Liver (tissue), 9 donors: ENCODE data around the gene SDSL. TPM values are rescaled to one million over a fixed set of nuclear protein-coding genes. Genes with fewer than 3 reads are reported as not detected.
A peak's percentile ranks its signal among the peaks of the same experiment; 100 is the strongest.

Experiments used
- DNase-seq: peaks from one replicate; pipeline ENCODE4 v3.0.0-alpha.2; 2017; ENCODE audit warnings: low spot score
- H3K27ac ChIP-seq, 2 donors: one replicate each; pipeline ENCODE4 v1.7.0; 2013; ENCODE audit warnings: inconsistent platforms in 2 of 2, low read length in 2 of 2, control low read depth in 1 of 2, low read depth in 1 of 2, mild to moderate bottlenecking in 1 of 2
- H3K27me3 ChIP-seq, 4 donors: one replicate each; pipeline versions ENCODE4 v1.6.1 to v1.7.0; 2013; ENCODE audit warnings: low read length in 3 of 4, inconsistent platforms in 1 of 4, mild to moderate bottlenecking in 1 of 4, moderate library complexity in 1 of 4; ENCODE audit not compliant: control insufficient read depth in 4 of 4, insufficient read depth in 4 of 4
- H3K36me3 ChIP-seq, 4 donors: one replicate each; pipeline versions ENCODE4 v1.6.1 to v1.7.0; 2013; ENCODE audit warnings: low read length in 3 of 4, mild to moderate bottlenecking in 3 of 4, low read depth in 1 of 4, moderate library complexity in 1 of 4; ENCODE audit not compliant: control insufficient read depth in 4 of 4, insufficient read depth in 3 of 4
- H3K4me1 ChIP-seq, 4 donors: one replicate each; pipeline versions ENCODE4 v1.6.1 to v1.7.0; 2013; ENCODE audit warnings: low read length in 3 of 4, mild to moderate bottlenecking in 3 of 4, moderate library complexity in 1 of 4; ENCODE audit not compliant: control insufficient read depth in 4 of 4, insufficient read depth in 4 of 4
- H3K4me3 ChIP-seq, 3 donors: one replicate each; pipeline versions ENCODE4 v1.6.1 to v1.7.0; 2013; ENCODE audit warnings: low read length in 3 of 3, control low read depth in 1 of 3, low read depth in 1 of 3, mild to moderate bottlenecking in 1 of 3
- H3K9ac ChIP-seq, 2 donors: one replicate each; pipeline ENCODE4 v1.7.0; 2013; ENCODE audit warnings: low read length in 2 of 2, mild to moderate bottlenecking in 2 of 2, moderate library complexity in 2 of 2, control low read depth in 1 of 2, low read depth in 1 of 2
- H3K9me3 ChIP-seq, 4 donors: one replicate each; pipeline versions ENCODE4 v1.6.1 to v1.7.0; 2013; ENCODE audit warnings: low read length in 3 of 4; ENCODE audit not compliant: control insufficient read depth in 4 of 4
- ATF3 ChIP-seq: IDR thresholded peaks from 2 replicates; pipeline ENCODE4 v1.6.1; 2016; ENCODE audit warnings: antibody characterized with exemption
- EGR1 ChIP-seq, 2 donors: IDR thresholded peaks; 2 replicates each; pipeline ENCODE4 v1.6.1; 2016 to 2018; ENCODE audit warnings: antibody characterized with exemption in 2 of 2, low read depth in 2 of 2
- FOXA1 ChIP-seq: IDR thresholded peaks from 2 replicates; pipeline ENCODE4 v1.6.1; 2016; ENCODE audit warnings: antibody characterized with exemption
- FOXA2 ChIP-seq: IDR thresholded peaks from 2 replicates; pipeline ENCODE4 v1.6.1; 2016; ENCODE audit warnings: antibody characterized with exemption
- GABPA ChIP-seq, 2 donors: IDR thresholded peaks in 1 of 2; conservative IDR thresholded peaks in 1 of 2; 2 replicates each; pipeline ENCODE4 v1.6.1; 2016; ENCODE audit warnings: antibody characterized with exemption in 2 of 2, mild to moderate bottlenecking in 1 of 2, moderate library complexity in 1 of 2
- HNF4A ChIP-seq, 2 donors: conservative IDR thresholded peaks; 2 replicates each; pipeline ENCODE4 v1.6.1; 2016; ENCODE audit warnings: antibody characterized with exemption in 2 of 2, mild to moderate bottlenecking in 2 of 2
- HNF4G ChIP-seq: IDR thresholded peaks from 2 replicates; pipeline ENCODE4 v1.6.1; 2016; ENCODE audit warnings: antibody characterized with exemption
- JUND ChIP-seq, 2 donors: IDR thresholded peaks; 2 replicates each; pipeline ENCODE4 v1.6.1; 2016; ENCODE audit warnings: antibody characterized with exemption in 2 of 2
- NR2F2 ChIP-seq: IDR thresholded peaks from 2 replicates; pipeline ENCODE4 v1.6.1; 2016; ENCODE audit warnings: antibody characterized with exemption
- RAD21 ChIP-seq, 2 donors: IDR thresholded peaks; 2 replicates each; pipeline ENCODE4 v1.6.1; 2016; ENCODE audit warnings: antibody characterized with exemption in 2 of 2, mild to moderate bottlenecking in 2 of 2
- RXRA ChIP-seq, 2 donors: IDR thresholded peaks; 2 replicates each; pipeline ENCODE4 v1.6.1; 2017 to 2018; ENCODE audit warnings: antibody characterized with exemption in 2 of 2, mild to moderate bottlenecking in 1 of 2
- SP1 ChIP-seq: IDR thresholded peaks from 2 replicates; pipeline ENCODE4 v1.6.1; 2018; ENCODE audit warnings: antibody characterized with exemption, mild to moderate bottlenecking
- TAF1 ChIP-seq: conservative IDR thresholded peaks from 2 replicates; pipeline ENCODE4 v1.6.1; 2016; ENCODE audit warnings: antibody characterized with exemption, mild to moderate bottlenecking
- YY1 ChIP-seq: IDR thresholded peaks from 2 replicates; pipeline ENCODE4 v1.6.1; 2016; ENCODE audit warnings: antibody characterized with exemption, mild to moderate bottlenecking
- WGBS: extraction: QIAGEN DNeasy Blood & Tissue Kit; methylation state at CpG from one replicate; pipeline ENCODE4 v1.1.7; 2013; 5-methylcytosine and 5-hydroxymethylcytosine counted together
- polyA plus RNA-seq, 2 donors: library from polyadenylated mRNA; stranded (reverse) in 1 of 2; unstranded in 1 of 2; fragments of 200-250 nt in 1 of 2; fragments of >200 nt in 1 of 2; fragmentation: Nextera tagmentation in 1 of 2; extraction: Ambion mirVana in 1 of 2; gene quantifications; one replicate each; pipeline versions ENCODE4 v1.2.1 to v1.2.3, GENCODE V29; 2013 to 2015
- total RNA-seq, 2 donors: library from RNA; depleted of rRNA; stranded (reverse); fragments of >200 nt; gene quantifications; one replicate each; pipeline ENCODE4 v1.2.3, GENCODE V29; 2014
- TF ChIP-seq, protein P1 (sequence below): IDR thresholded peaks from 2 replicates; pipeline ENCODE4 v1.6.1; 2016; ENCODE audit warnings: antibody characterized with exemption, mild to moderate bottlenecking
- TF ChIP-seq, protein P2 (sequence below): IDR thresholded peaks from 2 replicates; pipeline ENCODE4 v1.6.1; 2016; ENCODE audit warnings: antibody characterized with exemption
- TF ChIP-seq, protein P3 (sequence below): IDR thresholded peaks from 2 replicates; pipeline ENCODE4 v1.6.1; 2016; ENCODE audit warnings: antibody characterized with exemption
- TF ChIP-seq, protein P4 (sequence below): fragments of 150-350 bp; IDR thresholded peaks from 2 replicates; pipeline ENCODE4 v1.5.1; 2017; ENCODE audit warnings: improper control_type of control experiment, low read depth, low read length; ENCODE audit not compliant: missing input control
- donor health status: healthy.
- donor health status: healthy.
- donor health status: healthy.
- donor health status: healthy.
- donor health status: healthy.

Gene SDSL
- total and polyA plus RNA-seq, 4 donors, result 22.4 to 93.1 (median 33.7) TPM

DNA sequence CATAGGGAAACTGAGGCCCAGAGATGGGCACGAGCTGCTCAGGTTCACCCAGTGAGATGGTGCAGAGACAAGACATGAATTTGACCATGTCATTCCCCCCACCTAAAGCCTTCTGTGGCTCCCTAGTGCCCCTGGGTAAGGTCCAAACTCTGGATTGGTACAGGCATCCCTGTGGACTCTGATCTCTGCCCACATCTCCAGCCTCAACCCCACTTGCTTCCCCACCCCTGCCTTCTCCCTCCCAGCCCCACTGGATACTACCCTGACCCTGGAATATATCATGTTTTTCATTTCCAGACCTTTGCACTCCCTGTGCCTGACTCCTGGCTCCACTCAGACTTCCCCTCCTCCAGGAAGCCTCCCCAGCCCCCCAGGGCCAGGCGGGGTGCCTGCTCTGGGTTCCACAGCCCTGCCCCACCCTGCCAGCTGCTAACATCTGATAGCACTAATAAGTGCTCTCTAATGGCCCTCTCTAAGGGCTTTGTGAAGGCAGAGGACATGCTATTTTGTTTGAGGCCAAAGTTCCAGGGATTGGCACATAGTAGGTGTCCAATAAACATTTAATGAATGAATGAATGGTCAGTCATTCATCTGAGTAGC, 1.1 kb upstream of the SDSL start:
- Histone ChIP-seq H3K4me3 (no peak overlapping the region), H3K9ac (peak overlapping the region in 1 of 2 donors; percentile 33), H3K36me3 (no peaks in the 10 kb centered on the region), H3K27ac (peak overlapping the region; percentile 78 to 95), H3K27me3 (no peaks in the 10 kb centered on the region), H3K4me1 (peaks cover 6 to 60% (median 36%) of the 10 kb centered on the region in 4 donors), H3K9me3 (no peaks in the 10 kb centered on the region)
- 32% methylated on average over 2 of the region's 2 CpGs for WGBS
- DNase-seq, result peak; percentile 86
- TF ChIP-seq GABPA (IDR thresholded peaks at IDR 0.05 in 1 of 2, conservative IDR thresholded peaks at IDR 0.05 in 1 of 2) (no peak), NR2F2 (no peak), FOXA2 (no peak), HNF4G (peak; percentile 35), JUND (IDR thresholded peaks at IDR 0.05) (no peak), TAF1 (no peak), FOXA1 (no peak), ATF3 (no peak), YY1 (peak; percentile 27), RAD21 (IDR thresholded peaks at IDR 0.05) (peak in 1 of 2 donors; percentile 21), HNF4A (conservative IDR thresholded peaks at IDR 0.05) (peak; percentile 85 to 87), SP1 (peak; percentile 72), EGR1 (IDR thresholded peaks at IDR 0.05; ENCODE audit: low read depth in 2 of 2) (no peak), RXRA (IDR thresholded peaks at IDR 0.05) (peak; percentile 68 to 88)
- TF ChIP-seq, protein P1, sequence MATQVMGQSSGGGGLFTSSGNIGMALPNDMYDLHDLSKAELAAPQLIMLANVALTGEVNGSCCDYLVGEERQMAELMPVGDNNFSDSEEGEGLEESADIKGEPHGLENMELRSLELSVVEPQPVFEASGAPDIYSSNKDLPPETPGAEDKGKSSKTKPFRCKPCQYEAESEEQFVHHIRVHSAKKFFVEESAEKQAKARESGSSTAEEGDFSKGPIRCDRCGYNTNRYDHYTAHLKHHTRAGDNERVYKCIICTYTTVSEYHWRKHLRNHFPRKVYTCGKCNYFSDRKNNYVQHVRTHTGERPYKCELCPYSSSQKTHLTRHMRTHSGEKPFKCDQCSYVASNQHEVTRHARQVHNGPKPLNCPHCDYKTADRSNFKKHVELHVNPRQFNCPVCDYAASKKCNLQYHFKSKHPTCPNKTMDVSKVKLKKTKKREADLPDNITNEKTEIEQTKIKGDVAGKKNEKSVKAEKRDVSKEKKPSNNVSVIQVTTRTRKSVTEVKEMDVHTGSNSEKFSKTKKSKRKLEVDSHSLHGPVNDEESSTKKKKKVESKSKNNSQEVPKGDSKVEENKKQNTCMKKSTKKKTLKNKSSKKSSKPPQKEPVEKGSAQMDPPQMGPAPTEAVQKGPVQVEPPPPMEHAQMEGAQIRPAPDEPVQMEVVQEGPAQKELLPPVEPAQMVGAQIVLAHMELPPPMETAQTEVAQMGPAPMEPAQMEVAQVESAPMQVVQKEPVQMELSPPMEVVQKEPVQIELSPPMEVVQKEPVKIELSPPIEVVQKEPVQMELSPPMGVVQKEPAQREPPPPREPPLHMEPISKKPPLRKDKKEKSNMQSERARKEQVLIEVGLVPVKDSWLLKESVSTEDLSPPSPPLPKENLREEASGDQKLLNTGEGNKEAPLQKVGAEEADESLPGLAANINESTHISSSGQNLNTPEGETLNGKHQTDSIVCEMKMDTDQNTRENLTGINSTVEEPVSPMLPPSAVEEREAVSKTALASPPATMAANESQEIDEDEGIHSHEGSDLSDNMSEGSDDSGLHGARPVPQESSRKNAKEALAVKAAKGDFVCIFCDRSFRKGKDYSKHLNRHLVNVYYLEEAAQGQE, result no peak
- TF ChIP-seq, protein P2, sequence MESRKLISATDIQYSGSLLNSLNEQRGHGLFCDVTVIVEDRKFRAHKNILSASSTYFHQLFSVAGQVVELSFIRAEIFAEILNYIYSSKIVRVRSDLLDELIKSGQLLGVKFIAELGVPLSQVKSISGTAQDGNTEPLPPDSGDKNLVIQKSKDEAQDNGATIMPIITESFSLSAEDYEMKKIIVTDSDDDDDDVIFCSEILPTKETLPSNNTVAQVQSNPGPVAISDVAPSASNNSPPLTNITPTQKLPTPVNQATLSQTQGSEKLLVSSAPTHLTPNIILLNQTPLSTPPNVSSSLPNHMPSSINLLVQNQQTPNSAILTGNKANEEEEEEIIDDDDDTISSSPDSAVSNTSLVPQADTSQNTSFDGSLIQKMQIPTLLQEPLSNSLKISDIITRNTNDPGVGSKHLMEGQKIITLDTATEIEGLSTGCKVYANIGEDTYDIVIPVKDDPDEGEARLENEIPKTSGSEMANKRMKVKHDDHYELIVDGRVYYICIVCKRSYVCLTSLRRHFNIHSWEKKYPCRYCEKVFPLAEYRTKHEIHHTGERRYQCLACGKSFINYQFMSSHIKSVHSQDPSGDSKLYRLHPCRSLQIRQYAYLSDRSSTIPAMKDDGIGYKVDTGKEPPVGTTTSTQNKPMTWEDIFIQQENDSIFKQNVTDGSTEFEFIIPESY, result no peak
- TF ChIP-seq, protein P3, sequence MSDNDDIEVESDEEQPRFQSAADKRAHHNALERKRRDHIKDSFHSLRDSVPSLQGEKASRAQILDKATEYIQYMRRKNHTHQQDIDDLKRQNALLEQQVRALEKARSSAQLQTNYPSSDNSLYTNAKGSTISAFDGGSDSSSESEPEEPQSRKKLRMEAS, result peak; percentile 34
- TF ChIP-seq, protein P4, sequence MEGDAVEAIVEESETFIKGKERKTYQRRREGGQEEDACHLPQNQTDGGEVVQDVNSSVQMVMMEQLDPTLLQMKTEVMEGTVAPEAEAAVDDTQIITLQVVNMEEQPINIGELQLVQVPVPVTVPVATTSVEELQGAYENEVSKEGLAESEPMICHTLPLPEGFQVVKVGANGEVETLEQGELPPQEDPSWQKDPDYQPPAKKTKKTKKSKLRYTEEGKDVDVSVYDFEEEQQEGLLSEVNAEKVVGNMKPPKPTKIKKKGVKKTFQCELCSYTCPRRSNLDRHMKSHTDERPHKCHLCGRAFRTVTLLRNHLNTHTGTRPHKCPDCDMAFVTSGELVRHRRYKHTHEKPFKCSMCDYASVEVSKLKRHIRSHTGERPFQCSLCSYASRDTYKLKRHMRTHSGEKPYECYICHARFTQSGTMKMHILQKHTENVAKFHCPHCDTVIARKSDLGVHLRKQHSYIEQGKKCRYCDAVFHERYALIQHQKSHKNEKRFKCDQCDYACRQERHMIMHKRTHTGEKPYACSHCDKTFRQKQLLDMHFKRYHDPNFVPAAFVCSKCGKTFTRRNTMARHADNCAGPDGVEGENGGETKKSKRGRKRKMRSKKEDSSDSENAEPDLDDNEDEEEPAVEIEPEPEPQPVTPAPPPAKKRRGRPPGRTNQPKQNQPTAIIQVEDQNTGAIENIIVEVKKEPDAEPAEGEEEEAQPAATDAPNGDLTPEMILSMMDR, result no peak
